Activated T-helper 1 cell treated with Interleukin-2 at 50 U/mL for 16 hours (primary cell): Measurements from ENCODE around the gene MAP6D1.

Source experiments
- DNase-seq: peaks from one replicate; pipeline ENCODE4 v3.0.0-alpha.2; 2020; ENCODE audit warnings: low read depth

Gene MAP6D1

DNA sequence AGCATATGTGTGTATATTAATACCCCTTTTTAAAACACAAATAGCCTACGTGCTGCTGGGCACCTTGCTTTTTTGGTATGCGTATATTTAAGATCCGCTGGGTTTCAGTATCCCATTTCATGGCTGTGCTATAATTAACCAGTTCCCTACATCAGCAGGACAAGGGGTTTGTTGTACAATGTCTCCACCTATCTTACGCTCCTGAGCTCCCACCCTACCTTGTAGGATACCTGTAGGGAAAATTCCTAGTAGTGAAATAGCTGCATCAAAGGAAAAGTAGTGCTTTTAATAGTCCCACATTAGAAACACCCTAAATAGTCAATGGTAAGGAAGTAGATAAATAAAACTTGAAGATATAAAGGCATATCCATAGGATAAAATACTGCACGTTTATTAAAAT lies 1.4 kb downstream of the MAP6D1 start:
- no peak for DNase-seq

DNA sequence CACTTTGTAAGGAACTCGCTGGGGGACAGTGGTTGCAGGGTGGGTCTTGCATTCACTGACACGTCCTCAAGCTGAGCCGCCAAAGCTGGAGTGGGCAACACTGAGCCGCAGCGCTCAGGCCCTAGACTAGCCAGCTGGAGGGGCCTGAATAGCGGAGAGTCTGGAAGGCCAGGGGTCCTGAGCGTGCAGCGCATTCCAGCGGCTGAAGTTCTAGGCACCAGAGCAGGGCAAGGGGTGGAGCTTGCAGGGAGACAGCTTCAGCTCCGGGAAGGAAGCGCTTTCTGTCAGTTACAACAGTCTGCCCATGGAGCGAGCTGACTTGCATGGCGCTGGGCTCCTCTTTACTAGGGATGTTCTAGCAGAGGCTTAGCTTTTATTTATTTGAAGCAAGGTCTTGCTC lies 2.7 kb downstream of the MAP6D1 start:
- DNase-seq: no peak

DNA sequence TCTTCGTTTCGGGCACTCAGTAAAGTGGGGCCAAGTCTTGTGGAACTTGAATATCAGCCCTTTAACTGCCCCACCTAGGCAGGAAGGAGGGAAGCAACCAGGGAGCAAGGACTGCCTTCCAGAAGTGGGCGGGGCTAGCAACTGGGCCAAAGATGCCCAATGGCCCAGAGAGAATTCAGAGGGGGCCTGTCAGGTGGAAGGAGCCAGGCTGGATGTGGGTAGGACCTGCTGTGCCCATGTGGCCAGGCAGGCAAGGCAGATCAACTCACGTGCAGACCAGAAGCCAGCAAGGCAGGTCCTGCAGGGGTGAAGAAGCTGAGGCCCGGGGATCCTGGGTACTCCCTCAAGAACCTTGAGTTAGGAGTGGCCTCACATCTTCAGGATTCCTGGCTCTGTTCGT lies 5.5 kb downstream of the MAP6D1 start:
- no peak for DNase-seq

DNA sequence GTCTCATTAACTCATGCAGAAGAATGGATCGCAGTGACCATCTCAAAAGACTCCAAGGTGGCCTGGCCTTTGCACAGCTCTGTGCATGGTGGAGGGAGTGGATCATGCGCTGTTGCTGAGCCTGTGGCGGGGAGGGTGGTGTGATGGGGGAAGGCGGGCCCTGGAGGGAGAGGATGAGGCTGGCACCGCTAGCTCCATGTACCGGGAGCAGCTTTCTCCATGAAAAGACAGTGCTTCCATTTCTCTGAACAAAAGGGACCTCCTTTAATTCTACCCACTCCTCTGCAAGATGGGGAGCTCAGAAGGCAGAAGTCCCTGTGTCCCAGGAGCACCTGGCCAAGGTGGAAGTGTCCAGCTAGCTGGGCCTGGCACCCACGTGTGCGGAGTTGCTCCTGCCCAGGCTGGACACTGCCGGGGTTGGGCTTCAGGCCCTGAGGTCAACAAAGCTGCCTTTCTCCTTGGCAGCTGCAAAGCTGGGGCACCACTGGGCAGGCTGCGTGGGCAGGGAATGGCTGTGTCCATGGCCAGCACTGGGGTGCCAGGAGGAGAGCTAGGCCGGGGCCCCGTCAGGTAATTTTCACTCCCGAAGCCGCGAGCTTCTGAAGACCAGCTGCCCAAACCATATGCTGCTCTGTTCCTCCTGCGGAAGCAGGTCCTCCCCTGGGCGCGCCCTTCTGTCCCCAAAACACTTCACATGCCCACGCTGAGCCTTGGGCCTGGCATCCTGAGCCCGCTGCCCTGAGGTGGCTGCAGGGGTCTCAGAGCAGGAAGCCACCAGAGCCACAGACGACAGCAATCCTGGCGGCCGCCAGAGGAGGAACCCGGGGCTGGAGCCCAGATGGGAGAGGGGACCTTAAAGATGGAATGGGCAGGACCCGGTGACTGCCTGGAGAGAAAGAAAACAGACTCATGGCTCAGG lies 6.4 kb downstream of the MAP6D1 start:
- DNase-seq: no peak

DNA sequence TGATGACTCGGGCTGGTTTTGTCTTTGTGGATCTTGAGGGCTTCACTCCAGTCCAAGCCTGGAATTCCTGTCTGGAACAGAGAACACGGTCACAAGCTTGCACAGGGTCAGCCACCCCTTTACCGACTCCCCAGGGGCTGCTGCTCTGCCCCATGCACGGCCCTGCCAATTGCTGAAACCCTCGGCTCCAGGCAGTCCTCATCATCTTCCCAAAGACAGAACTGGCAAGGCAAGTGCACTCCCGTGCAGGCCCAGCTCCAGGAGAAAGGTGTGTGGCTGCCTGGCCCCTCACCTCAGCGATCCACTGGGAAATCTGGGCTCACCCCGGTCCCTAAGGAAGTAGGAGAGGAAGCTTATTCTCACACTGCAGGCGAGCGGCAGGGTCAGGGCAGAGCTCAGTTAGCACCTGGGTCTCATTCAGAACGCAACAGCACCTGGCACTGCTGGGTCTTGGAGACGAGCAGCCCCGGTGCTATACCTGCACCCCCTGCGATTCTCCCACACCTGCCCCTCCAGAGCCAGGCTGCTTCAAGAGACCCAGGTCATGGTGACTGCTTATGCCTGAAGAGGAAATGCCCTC lies 7.2 kb downstream of the MAP6D1 start:
- DNase-seq: no peak

- no peak for DNase-seq
Measured at GRCh38 chr3:183817639-183818038, 7.7 kb downstream of the MAP6D1 start.

DNA sequence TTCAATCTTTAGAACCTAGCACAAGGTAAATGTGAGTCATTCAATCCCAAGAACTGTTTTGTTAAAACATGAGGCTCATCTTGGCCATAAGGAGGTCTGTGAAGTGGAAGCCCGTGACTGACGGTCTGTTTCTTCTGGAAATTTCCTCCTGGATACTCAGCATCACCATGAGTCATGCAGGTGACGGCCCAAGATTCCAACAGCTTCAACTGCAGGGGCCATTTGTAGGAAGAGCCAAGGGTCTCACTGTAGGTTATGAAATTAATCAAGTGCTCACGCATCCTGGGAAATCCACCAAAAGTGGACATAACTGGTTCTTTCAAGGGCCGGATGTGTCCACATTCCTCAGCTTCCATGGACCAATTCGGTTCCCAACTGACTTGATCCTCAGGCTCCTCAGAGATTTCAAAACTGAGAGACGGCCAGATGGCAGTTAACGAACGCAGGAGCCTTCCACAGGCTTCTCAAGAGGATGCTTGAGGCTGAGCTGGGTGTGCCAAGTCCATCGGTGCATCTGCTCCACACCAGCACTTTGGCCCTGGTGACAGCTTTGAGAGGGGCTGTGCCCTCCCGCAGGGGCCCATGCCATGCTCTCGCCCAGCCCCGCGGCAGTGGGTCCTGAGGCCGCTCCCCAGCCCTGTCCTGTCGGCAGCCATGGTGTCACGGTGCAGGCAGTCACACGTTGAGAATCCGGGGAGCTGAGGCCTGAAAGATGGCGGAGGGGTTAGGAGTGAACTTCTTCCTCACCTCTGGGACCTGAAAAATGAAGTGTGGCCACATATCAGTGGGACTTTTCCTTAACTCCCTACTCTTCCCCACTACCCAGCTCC lies 8.5 kb downstream of the MAP6D1 start:
- DNase-seq: no peak

DNA sequence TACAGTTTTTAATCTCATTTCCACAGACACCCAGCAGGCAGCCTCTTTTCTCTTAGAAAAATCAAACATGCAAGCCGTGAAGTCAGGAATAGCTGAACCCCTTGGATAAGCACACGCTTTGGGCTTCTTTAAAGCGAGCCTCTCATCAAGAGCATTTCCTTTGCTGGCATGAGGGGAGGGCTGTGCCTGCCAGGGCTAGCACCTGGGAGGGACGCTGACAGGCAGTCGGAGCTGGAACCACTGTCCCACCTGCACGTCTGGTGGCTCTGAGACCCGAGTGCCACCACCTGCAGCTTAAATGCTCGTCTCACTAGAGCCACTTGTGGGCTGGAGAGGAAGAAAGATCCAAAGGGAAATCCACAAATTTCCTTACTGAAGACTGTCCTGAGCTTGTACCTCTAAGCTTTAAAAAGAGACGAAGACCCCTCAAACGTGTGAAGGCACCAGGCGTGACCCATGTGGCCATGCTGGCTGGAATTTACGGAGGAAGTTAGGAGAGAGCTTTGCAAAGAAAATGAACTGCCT lies 9.4 kb downstream of the MAP6D1 start:
- no peak for DNase-seq

- no peak for DNase-seq
Measured at GRCh38 chr3:183815563-183815940, 9.8 kb downstream of the MAP6D1 start.

DNA sequence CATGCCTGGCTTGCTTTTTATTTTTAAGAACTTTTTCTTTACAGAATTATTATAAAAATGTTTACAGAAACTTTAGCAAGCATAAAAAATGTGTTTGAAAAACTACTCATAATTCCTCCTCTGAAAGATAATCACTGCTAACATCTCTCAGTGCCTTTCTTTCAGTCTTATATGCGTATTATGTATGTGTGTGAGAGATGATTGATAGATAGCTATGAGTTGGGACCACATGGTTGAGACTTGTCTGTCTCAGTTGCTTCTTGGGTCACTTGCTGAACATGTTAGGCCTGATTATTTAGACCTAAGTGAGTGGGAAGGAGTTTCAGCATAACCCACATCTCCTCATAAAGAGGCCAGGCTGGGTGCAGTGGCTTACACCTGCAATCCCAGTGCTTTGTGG lies 11.1 kb downstream of the MAP6D1 start:
- no peak for DNase-seq

DNA sequence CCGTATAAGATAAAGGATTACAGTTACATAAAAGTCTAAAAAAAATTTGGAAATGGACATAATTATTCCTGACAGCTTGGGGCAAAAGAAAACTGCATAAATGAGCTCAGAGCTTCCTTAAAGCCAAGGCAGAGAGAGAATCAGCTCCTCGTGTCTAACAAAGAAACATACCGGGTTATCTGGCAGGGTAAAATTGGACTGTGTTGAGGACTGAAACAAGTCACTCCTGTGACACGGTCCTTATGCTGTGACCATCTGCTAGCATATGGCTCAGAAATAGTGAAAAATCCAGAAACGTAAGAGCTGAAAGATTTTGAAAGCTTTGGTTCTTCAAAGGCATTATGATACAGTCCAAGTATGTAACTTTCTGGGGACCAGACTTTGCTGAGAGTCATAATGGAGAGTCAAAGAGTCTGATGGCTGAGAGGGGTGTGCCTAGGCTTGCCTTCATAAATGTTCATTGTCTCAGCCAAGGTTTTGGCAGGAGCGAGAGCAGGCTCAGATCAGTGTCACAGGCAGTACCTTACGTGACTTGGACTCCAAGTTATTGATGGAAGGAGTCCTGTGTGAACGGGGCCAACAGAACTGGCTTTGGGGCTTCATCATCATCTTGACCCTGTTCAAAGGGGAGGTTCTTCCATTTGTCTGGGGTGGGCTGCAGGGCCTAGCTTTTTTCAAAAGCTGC lies 12.5 kb downstream of the MAP6D1 start:
- no peak for DNase-seq

DNA sequence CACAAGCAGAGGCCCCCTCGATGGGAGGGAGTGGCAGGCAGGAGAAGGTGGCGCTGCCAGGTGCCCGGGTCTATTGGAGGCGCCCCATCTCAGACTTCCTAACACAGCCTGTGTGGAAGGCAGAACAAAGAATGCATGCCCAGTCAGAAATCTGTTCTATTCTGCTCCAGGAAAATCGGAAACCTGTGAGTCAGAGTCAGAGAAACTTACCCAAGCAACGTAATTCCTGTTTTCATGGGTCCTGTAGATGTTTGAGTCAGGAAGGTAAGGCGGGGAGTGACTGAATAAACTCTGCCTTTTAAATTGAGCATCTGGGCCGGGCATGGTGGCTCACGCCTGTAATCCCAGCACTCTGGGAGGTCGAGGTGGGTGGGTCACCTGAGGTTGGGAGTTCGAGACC lies 13.7 kb downstream of the MAP6D1 start:
- DNase-seq: no peak

DNA sequence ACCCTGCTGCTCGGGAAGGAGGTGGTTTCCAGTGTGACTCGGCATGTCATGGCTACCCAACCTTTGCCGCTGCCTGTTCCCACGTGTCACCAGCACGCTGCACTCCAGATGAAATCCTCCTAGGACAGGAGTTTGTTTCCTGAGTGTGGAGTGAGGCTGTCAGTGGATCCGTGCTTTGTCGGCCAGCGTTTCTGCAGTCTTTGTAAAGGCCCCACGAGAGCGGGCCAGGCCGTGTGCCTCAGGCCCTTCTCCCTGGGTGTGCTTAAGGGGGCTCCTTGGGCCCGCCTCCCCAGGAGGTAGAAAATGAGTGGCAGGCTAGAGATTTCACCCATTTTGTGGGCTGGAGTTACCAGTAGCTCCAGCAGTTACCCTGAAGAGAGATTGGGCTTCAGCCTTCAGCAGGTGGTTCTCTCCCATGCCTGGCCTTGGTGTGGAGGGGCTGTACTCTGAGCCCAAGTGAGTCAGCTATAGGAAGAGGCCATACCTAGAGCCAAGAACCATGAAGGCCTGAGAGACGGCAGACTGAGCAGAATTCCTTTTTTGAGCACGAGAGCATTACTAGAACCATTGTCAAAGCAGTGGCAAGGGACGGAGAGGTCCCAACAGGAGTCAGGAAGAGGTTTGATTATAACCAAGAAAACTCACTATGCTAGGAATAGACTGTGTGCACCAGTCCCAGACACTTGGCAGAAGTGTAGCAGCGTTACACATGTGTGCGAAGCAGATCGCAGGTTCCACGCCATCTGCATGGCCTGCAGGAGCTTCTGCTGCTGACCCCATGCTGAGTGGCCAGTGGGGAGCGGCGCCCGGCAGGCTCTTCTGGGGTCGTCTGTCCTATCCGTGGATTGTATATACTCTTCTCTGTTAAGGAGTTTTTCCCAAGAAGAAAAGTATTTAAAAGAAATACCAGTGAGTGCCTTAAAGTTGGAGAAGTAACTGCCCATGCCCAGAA lies 14.5 kb downstream of the MAP6D1 start:
- no peak for DNase-seq

- no peak for DNase-seq
Measured at GRCh38 chr3:183809270-183809669, 16.1 kb downstream of the MAP6D1 start.

GRCh38 chr3:183808355-183808754 lies 17.0 kb downstream of the MAP6D1 start:
- no peak for DNase-seq

DNA sequence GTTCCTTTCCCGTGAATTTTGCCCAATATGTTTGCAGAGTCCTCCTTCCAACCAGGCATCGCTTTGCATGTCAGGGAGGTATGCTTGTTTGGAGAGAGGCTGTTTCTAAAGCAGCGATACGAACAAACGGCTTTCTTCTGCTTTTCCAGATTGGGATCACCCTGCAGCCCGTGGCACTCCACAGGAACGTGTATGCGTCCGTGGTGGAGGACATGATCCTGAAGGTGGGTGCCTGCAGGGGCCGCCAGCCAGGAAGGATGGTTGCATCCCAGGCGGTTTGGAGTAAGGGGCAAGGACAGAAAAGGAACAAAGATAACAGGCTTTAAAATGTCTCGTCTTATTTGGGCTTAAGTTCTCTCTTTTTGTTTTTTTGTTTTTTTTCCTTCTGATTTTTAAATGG lies 17.5 kb downstream of the MAP6D1 start:
- DNase-seq: no peak

DNA sequence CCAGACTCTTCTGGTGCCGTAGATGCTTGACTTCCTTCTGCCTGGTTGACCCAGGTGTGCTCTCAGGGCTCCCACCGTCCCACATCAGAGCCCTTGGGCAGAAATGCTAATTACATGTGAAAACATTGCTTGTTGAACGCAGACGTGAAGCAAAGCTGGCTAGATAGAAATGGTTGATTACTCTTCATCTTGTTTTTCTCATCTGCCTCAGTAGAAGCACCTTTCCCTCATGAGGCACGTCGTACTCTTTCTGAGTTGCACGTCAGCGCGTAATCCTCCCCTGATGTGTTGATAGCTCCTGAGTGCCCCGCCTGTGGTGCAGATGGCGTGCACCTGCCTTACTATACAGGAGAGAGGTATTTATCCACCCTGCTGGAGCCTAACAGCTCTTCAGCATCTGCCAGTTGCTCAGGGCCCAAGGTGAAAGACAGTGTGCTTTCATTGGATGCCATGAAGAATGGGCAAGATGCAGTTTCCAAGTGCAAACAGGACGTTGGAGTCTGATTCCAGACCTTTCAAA lies 18.1 kb downstream of the MAP6D1 start:
- no peak for DNase-seq

DNA sequence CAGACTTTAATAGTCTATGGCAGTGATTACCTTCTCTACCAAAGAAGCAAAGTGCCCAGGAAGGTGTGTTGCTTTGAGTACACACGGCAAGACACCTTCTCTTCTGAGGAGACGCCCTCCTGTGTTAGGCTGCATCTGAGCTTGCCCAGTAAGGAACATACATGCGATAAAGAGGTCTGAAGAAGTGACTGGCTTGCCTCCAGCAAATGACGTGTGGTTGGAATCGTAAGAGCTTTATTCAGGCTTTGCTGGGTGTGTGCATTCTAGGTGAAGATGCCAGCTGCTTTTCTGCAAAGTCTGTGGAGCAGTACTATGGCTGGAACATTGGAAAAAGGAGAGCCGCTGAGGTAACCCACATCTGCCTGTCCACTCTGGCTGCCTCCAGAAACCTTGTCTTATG lies 22.4 kb downstream of the MAP6D1 start:
- DNase-seq: no peak

- DNase-seq: no peak
Measured at GRCh38 chr3:183801601-183802000, 23.8 kb downstream of the MAP6D1 start.

- DNase-seq: no peak
Measured at GRCh38 chr3:183800243-183800863, 25.0 kb downstream of the MAP6D1 start.
